C4-2B (cell line): ENCODE data around the gene KRT82.

Experiments used
- CTCF ChIP-seq: fragments of 450-650 bp; conservative IDR thresholded peaks from 2 replicates; pipeline ENCODE4 v1.5.1; 2017; ENCODE audit warnings: mild to moderate bottlenecking
- ZFX ChIP-seq: fragments of 450-650 bp; IDR thresholded peaks from 2 replicates; pipeline ENCODE4 v1.6.1; 2017

DNA sequence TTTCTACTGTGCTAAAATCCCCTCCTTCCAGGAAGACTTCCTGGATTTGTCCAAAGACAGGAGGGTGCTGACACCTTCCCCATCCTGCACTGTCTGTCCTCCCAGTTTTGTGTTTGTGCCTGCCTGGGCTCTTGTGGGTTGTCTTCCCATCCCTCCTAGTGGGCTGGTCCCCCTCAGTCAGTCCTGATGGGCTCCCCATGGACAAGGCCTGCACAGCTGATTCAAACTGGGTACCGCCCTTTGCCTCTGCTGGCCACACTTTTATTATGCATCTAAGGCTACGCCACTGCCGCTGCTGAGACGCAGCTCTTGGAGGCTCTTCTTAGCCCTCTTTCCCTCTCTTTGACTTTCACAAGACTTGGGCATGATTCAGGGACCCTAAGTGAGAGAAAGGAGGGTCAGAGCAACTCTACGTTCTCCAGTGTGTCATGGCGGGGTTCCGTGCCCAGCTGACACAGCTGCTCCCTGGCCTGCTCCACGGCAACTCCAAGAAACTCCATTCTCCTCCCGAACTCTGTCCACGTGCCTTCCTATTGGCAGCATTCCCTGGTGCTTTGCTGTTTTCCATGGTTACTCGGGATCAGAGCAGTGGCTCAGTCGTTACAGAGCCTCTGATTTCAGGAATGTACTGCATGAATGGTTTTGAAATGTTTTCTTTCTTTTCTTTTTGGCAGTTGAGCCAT is 35.1 kb downstream of the KRT82 start:
- TF ChIP-seq CTCF (no peak), ZFX (no peak)
